K562 (cell line): ENCODE results near the gene ELP5. TPM values are rescaled to one million over a fixed set of nuclear protein-coding genes. Genes with fewer than 3 reads are reported as not detected.
A peak's percentile ranks its signal among the peaks of the same experiment; 100 is the strongest.

ENCODE experiments used
- ARID3A ChIP-seq: IDR thresholded peaks from 2 replicates; pipeline ENCODE4 v1.6.1; 2012; ENCODE audit warnings: low read depth, low read length, improper control_type of control experiment, borderline replicate concordance
- ARID4B ChIP-seq: sonication (generic); formaldehyde crosslinking; IDR thresholded peaks from 2 replicates; pipeline ENCODE4 v1.8.0; 2022; ENCODE audit warnings: mild to moderate bottlenecking, missing genetic modification reagents
- CBFB ChIP-seq: sonication (generic); formaldehyde crosslinking; IDR thresholded peaks from 2 replicates; pipeline ENCODE4 v1.4.0; 2020; ENCODE audit warnings: mild to moderate bottlenecking, missing genetic modification reagents
- EZH2 ChIP-seq: IDR thresholded peaks from 2 replicates; pipeline ENCODE4 v1.6.1; 2012; ENCODE audit warnings: low read depth, mild to moderate bottlenecking, inconsistent platforms, low read length, borderline replicate concordance
- LCOR ChIP-seq: sonication (generic); formaldehyde crosslinking; IDR thresholded peaks from 2 replicates; pipeline ENCODE4 v1.8.0; 2022; ENCODE audit warnings: mild to moderate bottlenecking, missing genetic modification reagents
- NBN ChIP-seq: fragments of 450-650 bp; IDR thresholded peaks from 2 replicates; pipeline ENCODE4 v1.6.1; 2016; ENCODE audit warnings: low read depth, mild to moderate bottlenecking
- PHF20 ChIP-seq: fragments of 450-650 bp; IDR thresholded peaks from 2 replicates; pipeline ENCODE4 v1.6.1; 2018; ENCODE audit not compliant: partially characterized antibody
- RBBP5 ChIP-seq: fragments of 200-600 bp; sonication (generic); IDR thresholded peaks from 2 replicates; pipeline ENCODE4 v1.6.1; 2012; ENCODE audit warnings: borderline replicate concordance, mild to moderate bottlenecking, low read length, control low read depth, inconsistent platforms; ENCODE audit not compliant: insufficient read depth, poor library complexity, severe bottlenecking
- TGIF2 ChIP-seq: sonication (generic); formaldehyde crosslinking; IDR thresholded peaks from 2 replicates; pipeline ENCODE4 v1.8.1; 2022; ENCODE audit warnings: mild to moderate bottlenecking, missing genetic modification reagents, moderate library complexity
- ZBTB12 ChIP-seq: fragments of 250-450 bp; sonication (Bioruptor Pico); IDR thresholded peaks from 2 replicates; pipeline ENCODE4 v1.4.0; 2020
- ZC3H4 ChIP-seq: sonication (generic); formaldehyde crosslinking; IDR thresholded peaks from 2 replicates; pipeline ENCODE4 v1.9.0; 2021; ENCODE audit warnings: missing genetic modification reagents, borderline replicate concordance
- ZNF134 ChIP-seq: fragments of 250-450 bp; sonication (Bioruptor Pico); conservative IDR thresholded peaks from 2 replicates; pipeline ENCODE4 v1.4.0; 2020
- polyA plus RNA-seq, 8 experiments: library from polyadenylated mRNA; depleted of rRNA in 4 of 8; stranded (reverse) in 5 of 8; unstranded in 3 of 8; fragments of >200 nt; fragmentation: Nextera tagmentation in 2 of 8; fragmentation: Illumina TruSeq in 1 of 8; extraction: Ambion mirVana in 2 of 8; extraction: Trizol in 1 of 8; gene quantifications; 2 replicates each; pipeline versions ENCODE4 v1.2.1 to v1.2.3, GENCODE V29; 2011 to 2014; ENCODE audit warnings: inconsistent platforms in 1 of 8, missing spikeins in 1 of 8
- total RNA-seq, 7 experiments: library from RNA; depleted of rRNA in 6 of 7; stranded (reverse); fragments of >200 nt in 6 of 7; fragmentation: Illumina TruSeq in 2 of 7; extraction: Trizol in 2 of 7; gene quantifications; 2 replicates each; pipeline versions ENCODE4 v1.2.1 to v1.2.3, GENCODE V29; 2011 to 2021; ENCODE audit warnings: low replicate concordance in 1 of 7
- TF ChIP-seq, protein P1 (sequence below): fragments of 250-450 bp; sonication (Bioruptor Pico); IDR thresholded peaks from 2 replicates; pipeline ENCODE4 v1.4.0; 2020; ENCODE audit warnings: mild to moderate bottlenecking
- TF ChIP-seq, protein P2 (sequence below): fragments of 250-450 bp; sonication (Bioruptor Pico); IDR thresholded peaks from 2 replicates; pipeline ENCODE4 v1.4.0; 2020; ENCODE audit warnings: mild to moderate bottlenecking, moderate library complexity

ELP5 gene
- total and polyA plus RNA-seq, 9 of the 15 experiments (the other 6 are each of a cell fraction or from before 2014, with no cell fraction given): 25.7 to 77.9 (median 52.9) TPM

- TF ChIP-seq RBBP5 (no peak), ZNF134 (CRISPR knock-in tag) (no peak), EZH2 (no peak), ARID3A (no peak), CBFB (CRISPR knock-in tag) (no peak), ZC3H4 (CRISPR knock-in tag) (0 out of 2 replicates have a peak, but pooled peaks have one; percentile 5), TGIF2 (CRISPR knock-in tag) (no peak), ZBTB12 (CRISPR knock-in tag) (no peak), LCOR (no peak; the same call in 1 of the 2 replicates), NBN (no peak), PHF20 (no peak), ARID4B (CRISPR knock-in tag) (peak; percentile 74; the same call in 1 of the 2 replicates)
- TF ChIP-seq, protein P1, sequence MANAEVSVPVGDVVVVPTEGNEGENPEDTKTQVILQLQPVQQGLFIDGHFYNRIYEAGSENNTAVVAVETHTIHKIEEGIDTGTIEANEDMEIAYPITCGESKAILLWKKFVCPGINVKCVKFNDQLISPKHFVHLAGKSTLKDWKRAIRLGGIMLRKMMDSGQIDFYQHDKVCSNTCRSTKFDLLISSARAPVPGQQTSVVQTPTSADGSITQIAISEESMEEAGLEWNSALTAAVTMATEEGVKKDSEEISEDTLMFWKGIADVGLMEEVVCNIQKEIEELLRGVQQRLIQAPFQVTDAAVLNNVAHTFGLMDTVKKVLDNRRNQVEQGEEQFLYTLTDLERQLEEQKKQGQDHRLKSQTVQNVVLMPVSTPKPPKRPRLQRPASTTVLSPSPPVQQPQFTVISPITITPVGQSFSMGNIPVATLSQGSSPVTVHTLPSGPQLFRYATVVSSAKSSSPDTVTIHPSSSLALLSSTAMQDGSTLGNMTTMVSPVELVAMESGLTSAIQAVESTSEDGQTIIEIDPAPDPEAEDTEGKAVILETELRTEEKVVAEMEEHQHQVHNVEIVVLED (CRISPR knock-in tag): 0 out of 2 replicates have a peak, but pooled peaks have one; percentile 37
- TF ChIP-seq, protein P2, sequence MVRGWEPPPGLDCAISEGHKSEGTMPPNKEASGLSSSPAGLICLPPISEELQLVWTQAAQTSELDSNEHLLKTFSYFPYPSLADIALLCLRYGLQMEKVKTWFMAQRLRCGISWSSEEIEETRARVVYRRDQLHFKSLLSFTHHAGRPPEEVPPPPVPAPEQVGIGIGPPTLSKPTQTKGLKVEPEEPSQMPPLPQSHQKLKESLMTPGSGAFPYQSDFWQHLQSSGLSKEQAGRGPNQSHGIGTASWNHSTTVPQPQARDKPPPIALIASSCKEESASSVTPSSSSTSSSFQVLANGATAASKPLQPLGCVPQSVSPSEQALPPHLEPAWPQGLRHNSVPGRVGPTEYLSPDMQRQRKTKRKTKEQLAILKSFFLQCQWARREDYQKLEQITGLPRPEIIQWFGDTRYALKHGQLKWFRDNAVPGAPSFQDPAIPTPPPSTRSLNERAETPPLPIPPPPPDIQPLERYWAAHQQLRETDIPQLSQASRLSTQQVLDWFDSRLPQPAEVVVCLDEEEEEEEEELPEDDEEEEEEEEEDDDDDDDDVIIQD (CRISPR knock-in tag): no peak
Observed at GRCh38 chr17:7307686-7308624, 55.9 kb downstream of the ELP5 start (continued).
